ENCODE data around the gene WDFY1. TPM values are rescaled to one million over a fixed set of nuclear protein-coding genes. Genes with fewer than 3 reads are reported as not detected.

Gene WDFY1
- total and polyA plus RNA-seq, 9 of the 15 experiments (the other 6 are each of a cell fraction or from before 2014, with no cell fraction given), result 5.4 to 27.6 (median 17.5) TPM

DNA sequence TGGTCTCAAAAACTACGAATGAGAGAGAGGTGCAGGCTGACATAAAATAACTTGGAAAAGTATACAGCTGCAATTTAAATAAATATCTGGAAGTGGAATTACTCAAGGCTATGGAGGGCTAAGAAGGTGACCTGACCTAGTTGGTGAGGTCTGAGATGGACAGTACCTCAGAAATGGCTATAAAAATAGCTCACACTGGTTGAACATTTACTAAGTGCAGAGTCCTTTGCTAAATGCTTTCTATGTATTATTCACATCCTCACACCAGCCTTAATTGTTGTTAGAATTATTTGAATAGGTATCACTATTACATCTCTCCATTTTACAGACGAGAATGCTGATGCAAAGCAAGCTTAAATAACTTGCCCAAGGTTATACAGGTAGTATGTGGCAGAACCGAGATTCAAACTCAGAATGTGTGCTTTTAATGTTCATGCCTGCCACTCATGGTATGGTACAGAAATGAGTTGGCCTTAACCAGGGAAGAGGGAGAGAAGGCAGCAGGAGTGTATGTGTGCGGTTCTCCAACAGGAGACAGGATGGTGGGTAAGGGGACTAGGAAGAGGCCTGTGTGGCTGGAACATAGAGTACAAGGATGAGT, 49.5 kb upstream of the WDFY1 start:
- H3K9ac ChIP-seq (ENCODE audit: insufficient read depth in 1 of 2, low read depth in 2 of 2, low read length in 2 of 2), result no peak overlapping the region
- BruUV-seq (replicated peaks), result no TSS peak
- in situ Hi-C loops (cut with MboI) (loop anchor here (10.0 kb wide), 1 partner anchor 290 kb away; no protein-coding TSS in a partner anchor), intact Hi-C loops (cut with micrococcal nuclease) (loop anchor here (5.0 to 10.0 kb wide), 3 partner anchors 68 to 658 kb away; no protein-coding TSS in a partner anchor)
- H2AFZ ChIP-seq (ENCODE audit: low read depth, low read length), result peak overlapping the region; percentile 49; the same call in 1 of the 2 replicates
- CTCF ChIA-PET (ENCODE audit: low intra/inter-chr PET ratio), result interaction anchor here (2.0 kb wide), 1 partner anchor 290 kb away, joined by 20 read pairs; no protein-coding TSS in a partner anchor
- POLR2A ChIA-PET, result no interaction called here
- no peak for DNase-seq (ENCODE audit: extremely low read depth in 1 of 4, low spot score in 3 of 4)
- H3K9me1 ChIP-seq (ENCODE audit: control insufficient read depth, insufficient read depth, low read length), result no peaks in the 10 kb centered on the region
- ATAC-seq, result no peak
- FAIRE-seq, result no peak
- no peaks in the 10 kb centered on the region for H4K20me1 ChIP-seq (replicated peaks; ENCODE audit: control insufficient read depth, insufficient read depth, low read length)
- H3K4me1 ChIP-seq (replicated peaks in 1 of 2; ENCODE audit: control insufficient read depth in 2 of 2, insufficient read depth in 2 of 2, low read length in 2 of 2), result peaks cover 0 to 12% of the 10 kb centered on the region in 2 experiments; a peak in 2 of 5 replicates
- H3K79me2 ChIP-seq (ENCODE audit: control insufficient read depth, insufficient read depth, low read length), result no peaks in the 10 kb centered on the region
- peaks cover 5 to 18% of the 10 kb centered on the region in 2 experiments; a peak in 3 of 5 replicates for H3K27me3 ChIP-seq (ENCODE audit: control insufficient read depth in 2 of 2, insufficient read depth in 2 of 2, low read length in 2 of 2)
- no peak overlapping the region; the same call in 2 of the 3 replicates for H3K27ac ChIP-seq (ENCODE audit: extremely low read depth, low read depth, low read length)
- no peaks in the 10 kb centered on the region for H3K36me3 ChIP-seq (ENCODE audit: control insufficient read depth, insufficient read depth, low read length)
- TF ChIP-seq, protein P1, sequence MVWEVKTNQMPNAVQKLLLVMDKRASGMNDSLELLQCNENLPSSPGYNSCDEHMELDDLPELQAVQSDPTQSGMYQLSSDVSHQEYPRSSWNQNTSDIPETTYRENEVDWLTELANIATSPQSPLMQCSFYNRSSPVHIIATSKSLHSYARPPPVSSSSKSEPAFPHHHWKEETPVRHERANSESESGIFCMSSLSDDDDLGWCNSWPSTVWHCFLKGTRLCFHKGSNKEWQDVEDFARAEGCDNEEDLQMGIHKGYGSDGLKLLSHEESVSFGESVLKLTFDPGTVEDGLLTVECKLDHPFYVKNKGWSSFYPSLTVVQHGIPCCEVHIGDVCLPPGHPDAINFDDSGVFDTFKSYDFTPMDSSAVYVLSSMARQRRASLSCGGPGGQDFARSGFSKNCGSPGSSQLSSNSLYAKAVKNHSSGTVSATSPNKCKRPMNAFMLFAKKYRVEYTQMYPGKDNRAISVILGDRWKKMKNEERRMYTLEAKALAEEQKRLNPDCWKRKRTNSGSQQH (CRISPR knock-in tag; IDR thresholded peaks at IDR 0.05), result no peak
- TF ChIP-seq CHCHD3 (CRISPR knock-in tag; IDR thresholded peaks at IDR 0.05), result no peak
- TF ChIP-seq, protein P2, sequence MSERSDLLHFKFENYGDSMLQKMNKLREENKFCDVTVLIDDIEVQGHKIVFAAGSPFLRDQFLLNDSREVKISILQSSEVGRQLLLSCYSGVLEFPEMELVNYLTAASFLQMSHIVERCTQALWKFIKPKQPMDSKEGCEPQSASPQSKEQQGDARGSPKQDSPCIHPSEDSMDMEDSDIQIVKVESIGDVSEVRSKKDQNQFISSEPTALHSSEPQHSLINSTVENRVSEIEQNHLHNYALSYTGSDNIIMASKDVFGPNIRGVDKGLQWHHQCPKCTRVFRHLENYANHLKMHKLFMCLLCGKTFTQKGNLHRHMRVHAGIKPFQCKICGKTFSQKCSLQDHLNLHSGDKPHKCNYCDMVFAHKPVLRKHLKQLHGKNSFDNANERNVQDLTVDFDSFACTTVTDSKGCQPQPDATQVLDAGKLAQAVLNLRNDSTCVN (CRISPR knock-in tag; IDR thresholded peaks at IDR 0.05), result no peak
- no peak for TF ChIP-seq CTCF (IDR thresholded peaks at IDR 0.05 in 2 of 3, conservative IDR thresholded peaks at IDR 0.05 in 1 of 3; ENCODE audit: insufficient read depth in 2 of 3, low read depth in 1 of 3, low read length in 3 of 3)
- TF ChIP-seq ESRRB (CRISPR knock-in tag; IDR thresholded peaks at IDR 0.05; ENCODE audit: borderline replicate concordance), result no peak
- no peak for TF ChIP-seq NFE2L1 (tag; IDR thresholded peaks at IDR 0.05; ENCODE audit: borderline replicate concordance, low read depth)
- no peak for TF ChIP-seq FOXK1 (CRISPR knock-in tag; IDR thresholded peaks at IDR 0.05; ENCODE audit: borderline replicate concordance)
- no peak for TF ChIP-seq FOSL1 (tag; conservative IDR thresholded peaks at IDR 0.05)
- no peak for TF ChIP-seq TFE3 (CRISPR knock-in tag; IDR thresholded peaks at IDR 0.05)
- no peaks in the 10 kb centered on the region for H3K9me3 ChIP-seq (replicated peaks; ENCODE audit: control insufficient read depth, insufficient read depth, low read depth, low read length)
- no peak overlapping the region for H3K4me2 ChIP-seq (ENCODE audit: insufficient read depth, low read length)
- 16% methylated on average over 3 of the region's 4 CpGs for WGBS (ENCODE audit: insufficient coverage, low coverage, missing lambda C conversion rate)
- H3K4me3 ChIP-seq, result no peak overlapping the region

Measured in K562 (cell line).